Activated CD8-positive, alpha-beta T cell treated with anti-CD3 and anti-CD28 coated beads, Interleukin-2, amount 10 ng/mL, durations not matched to agents 7 days and 5 days (primary cell): ENCODE data around the gene BCAS1. TPM values are rescaled to one million over a fixed set of nuclear protein-coding genes. Genes with fewer than 3 reads are reported as not detected.

Experiments used
- ATAC-seq: fragments of 150-1000 bp; cut with Tn5 transposase; one replicate; pipeline ENCODE4 v1.10.0; 2021; ENCODE audit warnings: moderate library complexity
- CTCF ChIA-PET: fragments of 350-600 bp; sonication (Branson Sonifier 250); formaldehyde crosslinking; loops from one replicate; lab custom pipeline; 2021; ENCODE audit warnings: antibody characterized with exemption; lab: Charles Lee
- POLR2A ChIA-PET: fragments of 350-600 bp; sonication (Branson Sonifier 250); formaldehyde crosslinking; loops from one replicate; lab custom pipeline; 2021; ENCODE audit warnings: antibody characterized with exemption; lab: Charles Lee
- DNase-seq: peaks from one replicate; pipeline ENCODE4 v3.0.0-alpha.2; 2020
- H3K27ac Mint-ChIP-seq: one replicate; pipeline ENCODE4 v1.8.0; 2021; ENCODE audit warnings: mild to moderate bottlenecking, mixed read lengths
- H3K27me3 Mint-ChIP-seq: one replicate; pipeline ENCODE4 v1.8.0; 2021; ENCODE audit warnings: low read depth, mixed read lengths
- H3K36me3 Mint-ChIP-seq: one replicate; pipeline ENCODE4 v1.8.0; 2021; ENCODE audit warnings: low read depth, mixed read lengths
- H3K4me1 Mint-ChIP-seq: one replicate; pipeline ENCODE4 v1.8.0; 2021; ENCODE audit warnings: low read depth, mixed read lengths
- H3K4me3 Mint-ChIP-seq: one replicate; pipeline ENCODE4 v1.8.0; 2021; ENCODE audit warnings: mild to moderate bottlenecking, mixed read lengths
- H3K9me3 Mint-ChIP-seq: one replicate; pipeline ENCODE4 v1.8.0; 2022; ENCODE audit warnings: mixed read lengths; ENCODE audit not compliant: insufficient read depth
- total RNA-seq, 2 experiments: library from RNA; stranded (reverse); gene quantifications; one replicate each; pipeline ENCODE4 v1.2.3, GENCODE V29; 2021

BCAS1 gene
- total RNA-seq, 2 experiments from 2014 or later = not detected

DNA sequence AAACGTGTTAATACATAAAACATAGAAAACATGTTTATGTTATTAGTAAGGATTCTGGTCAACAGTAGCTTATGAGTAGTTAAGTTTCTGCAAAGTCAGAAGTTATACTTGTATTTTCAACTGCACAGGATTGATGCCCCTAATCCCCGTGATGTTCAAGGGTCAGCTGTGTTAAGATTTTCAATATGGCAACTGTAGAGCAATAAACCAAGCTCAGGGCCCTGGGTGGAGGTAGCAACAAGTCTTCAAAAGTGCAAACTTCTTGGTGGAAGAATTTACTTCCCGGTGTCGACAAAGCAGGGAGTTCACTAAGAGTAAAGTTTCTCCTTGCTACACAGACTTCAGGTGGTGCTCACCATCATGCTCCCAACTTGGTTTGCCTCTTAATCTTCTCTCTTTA, 4.1 kb upstream of the BCAS1 start:
- Mint-ChIP-seq H3K27me3 (no peaks in the 10 kb centered on the region), H3K4me1 (peaks cover 33% of the 10 kb centered on the region), H3K36me3 (peaks cover 8% of the 10 kb centered on the region), H3K27ac (no peak overlapping the region), H3K9me3 (peaks cover 8% of the 10 kb centered on the region), H3K4me3 (no peak overlapping the region)
- ChIA-PET CTCF (interaction anchor here (1.0 to 1.5 kb wide), 2 partner anchors 11 to 126 kb away, joined by 3 to 5 read pairs; no protein-coding TSS in a partner anchor), POLR2A (no interaction called here)
- DNase-seq = no peak
- ATAC-seq = no peak

DNA sequence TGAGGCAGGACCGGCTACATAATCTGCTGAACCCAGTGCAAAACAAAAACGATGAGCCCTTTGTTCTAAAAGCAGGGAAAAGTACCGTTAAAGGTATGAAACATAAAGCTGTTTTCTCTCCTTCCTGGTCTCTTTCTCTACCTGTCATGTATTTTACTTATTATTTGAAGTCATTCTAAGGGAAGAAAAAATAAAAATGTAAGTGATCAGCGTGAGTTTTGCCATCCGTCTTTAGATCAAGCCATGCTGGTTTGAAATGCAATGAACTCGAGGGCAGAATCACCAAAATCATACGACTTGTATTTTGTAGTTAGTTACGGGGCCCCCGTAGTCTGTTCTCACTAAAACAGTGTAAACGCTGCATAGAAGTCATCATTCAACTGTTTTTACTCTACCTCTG, 2.9 kb upstream of the BCAS1 start:
- Mint-ChIP-seq H3K27ac (no peak overlapping the region), H3K9me3 (no peaks in the 10 kb centered on the region), H3K4me1 (peaks cover 23% of the 10 kb centered on the region), H3K36me3 (peaks cover 3% of the 10 kb centered on the region), H3K27me3 (no peaks in the 10 kb centered on the region), H3K4me3 (no peak overlapping the region)
- ChIA-PET POLR2A (no interaction called here), CTCF (interaction anchor here (1.5 kb wide), 1 partner anchor 10 kb away, joined by 5 read pairs; no protein-coding TSS in a partner anchor)
- DNase-seq = no peak
- ATAC-seq = no peak

DNA sequence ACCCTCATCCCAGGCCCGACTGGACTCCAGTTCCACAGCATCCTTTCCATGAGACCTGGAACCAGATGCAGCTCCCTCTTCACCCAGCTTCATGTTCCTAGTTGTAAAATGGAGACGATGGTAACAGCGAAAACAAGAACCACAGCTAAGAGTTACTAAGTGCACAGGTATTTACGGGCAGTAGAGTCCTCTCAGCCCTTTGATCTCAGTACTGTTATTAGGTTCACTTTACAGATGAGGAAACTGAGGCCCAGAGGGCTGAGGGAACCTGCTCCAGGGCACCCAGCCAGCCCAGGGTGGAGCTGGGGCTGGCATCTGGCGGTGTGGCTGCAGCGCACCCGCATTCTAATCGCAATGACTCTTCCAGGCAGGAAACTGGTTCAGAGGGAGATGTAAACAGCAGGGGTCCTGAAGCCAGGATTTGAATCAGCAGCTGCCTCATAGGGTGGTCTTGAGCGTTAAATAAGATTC, 858 bp downstream of the BCAS1 start:
- Mint-ChIP-seq H3K4me3 (no peak overlapping the region), H3K36me3 (no peaks in the 10 kb centered on the region), H3K27ac (no peak overlapping the region), H3K9me3 (no peaks in the 10 kb centered on the region), H3K27me3 (no peaks in the 10 kb centered on the region), H3K4me1 (peaks cover 4% of the 10 kb centered on the region)
- ChIA-PET POLR2A (no interaction called here), CTCF (interaction anchor here (1.1 kb wide), 1 partner anchor 9 kb away, joined by 3 read pairs; no protein-coding TSS in a partner anchor)
- no peak for ATAC-seq
- DNase-seq = no peak

DNA sequence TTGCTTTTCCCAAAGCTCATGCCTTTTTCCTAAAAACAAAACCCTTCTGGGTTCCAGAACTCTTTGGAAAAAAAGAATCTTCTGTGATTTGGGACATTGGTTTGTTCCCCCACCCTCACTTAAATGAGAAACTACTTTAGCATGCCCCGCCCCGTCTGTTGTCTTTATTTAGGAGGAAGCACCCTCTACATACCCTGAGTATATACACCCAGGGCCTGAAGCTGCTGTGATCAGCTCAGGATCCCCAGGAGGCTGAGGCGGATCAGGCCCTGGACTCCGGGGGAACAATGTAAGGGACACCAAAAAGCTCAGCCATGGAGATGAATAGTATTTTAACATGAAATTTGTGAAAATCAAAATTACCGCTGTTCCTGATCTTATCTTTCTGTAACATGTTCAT, 1.4 kb downstream of the BCAS1 start:
- ChIA-PET POLR2A (interaction anchor here (0.6 kb wide), 1 partner anchor 208 kb away, joined by 3 read pairs; no protein-coding TSS in a partner anchor), CTCF (interaction anchor here (0.6 to 1.1 kb wide), 2 partner anchors 8 to 426 kb away, joined by 3 read pairs; no protein-coding TSS in a partner anchor)
- Mint-ChIP-seq H3K4me3 (no peak overlapping the region), H3K9me3 (no peaks in the 10 kb centered on the region), H3K27ac (no peak overlapping the region), H3K36me3 (no peaks in the 10 kb centered on the region), H3K4me1 (peaks cover 5% of the 10 kb centered on the region), H3K27me3 (no peaks in the 10 kb centered on the region)
- ATAC-seq = no peak
- DNase-seq = no peak

DNA sequence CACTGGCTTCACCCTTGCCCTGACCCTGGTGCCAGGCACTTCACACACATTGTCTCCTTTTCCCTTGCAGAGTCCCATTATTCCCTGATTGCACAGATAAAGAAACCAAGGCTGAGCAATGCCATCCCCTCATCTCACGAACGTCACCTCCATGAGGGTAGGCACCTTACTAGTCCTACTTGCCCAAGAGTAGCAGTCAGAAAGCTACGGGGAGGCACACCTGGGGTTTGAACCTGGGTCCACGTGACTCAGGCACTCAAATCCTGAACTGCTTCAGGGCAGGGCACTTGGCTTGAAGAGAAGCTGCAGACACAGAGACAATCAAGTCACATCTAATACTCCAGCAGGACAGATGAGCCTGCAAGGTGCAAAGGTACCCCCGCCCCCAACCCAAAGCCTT, 1.9 kb downstream of the BCAS1 start:
- Mint-ChIP-seq H3K27me3 (no peaks in the 10 kb centered on the region), H3K4me1 (peaks cover 7% of the 10 kb centered on the region), H3K27ac (no peak overlapping the region), H3K9me3 (no peaks in the 10 kb centered on the region), H3K4me3 (no peak overlapping the region), H3K36me3 (no peaks in the 10 kb centered on the region)
- ChIA-PET CTCF (interaction anchor here (0.6 kb wide), 1 partner anchor 425 kb away, joined by 3 read pairs; no protein-coding TSS in a partner anchor), POLR2A (interaction anchor here (0.6 kb wide), 1 partner anchor 209 kb away, joined by 3 read pairs; no protein-coding TSS in a partner anchor)
- ATAC-seq (no peak), DNase-seq (no peak)

DNA sequence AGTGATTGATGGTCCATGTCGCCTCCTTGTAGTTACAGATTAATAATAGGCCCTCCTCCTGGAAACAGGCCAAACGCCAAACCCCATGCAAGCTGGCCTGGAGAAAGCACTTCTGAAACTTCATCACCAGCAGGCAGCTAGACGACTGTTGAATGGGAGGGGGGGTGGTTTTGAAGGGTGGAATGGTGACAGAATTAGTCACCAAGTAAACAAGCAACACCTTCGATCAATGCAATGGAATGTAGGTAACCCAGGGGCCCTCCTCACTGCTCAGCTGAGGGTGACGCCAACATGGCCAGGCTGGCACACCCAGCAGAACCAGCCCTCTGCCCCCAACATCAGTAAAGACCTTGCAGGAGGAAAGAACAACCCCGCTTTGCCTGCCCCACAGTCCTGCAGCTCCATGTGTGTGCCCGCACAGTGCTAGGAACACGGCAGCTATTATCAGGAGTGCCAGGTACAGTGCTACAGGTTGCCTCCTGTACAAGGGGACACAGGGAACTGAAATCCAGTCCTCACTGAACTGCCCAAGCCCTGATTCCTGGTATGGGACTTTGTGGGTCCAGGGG, 2.7 kb downstream of the BCAS1 start:
- H3K4me3 Mint-ChIP-seq = no peak overlapping the region
- ATAC-seq (no peak), DNase-seq (no peak)
- H3K36me3 Mint-ChIP-seq = no peaks in the 10 kb centered on the region
- H3K4me1 Mint-ChIP-seq = peaks cover 7% of the 10 kb centered on the region
- no peaks in the 10 kb centered on the region for H3K9me3 Mint-ChIP-seq
- POLR2A ChIA-PET = interaction anchor here (1.2 kb wide), 1 partner anchor 61 kb away, joined by 3 read pairs; no protein-coding TSS in a partner anchor
- H3K27ac Mint-ChIP-seq = no peak overlapping the region
- no peaks in the 10 kb centered on the region for H3K27me3 Mint-ChIP-seq
- CTCF ChIA-PET = no interaction called here

DNA sequence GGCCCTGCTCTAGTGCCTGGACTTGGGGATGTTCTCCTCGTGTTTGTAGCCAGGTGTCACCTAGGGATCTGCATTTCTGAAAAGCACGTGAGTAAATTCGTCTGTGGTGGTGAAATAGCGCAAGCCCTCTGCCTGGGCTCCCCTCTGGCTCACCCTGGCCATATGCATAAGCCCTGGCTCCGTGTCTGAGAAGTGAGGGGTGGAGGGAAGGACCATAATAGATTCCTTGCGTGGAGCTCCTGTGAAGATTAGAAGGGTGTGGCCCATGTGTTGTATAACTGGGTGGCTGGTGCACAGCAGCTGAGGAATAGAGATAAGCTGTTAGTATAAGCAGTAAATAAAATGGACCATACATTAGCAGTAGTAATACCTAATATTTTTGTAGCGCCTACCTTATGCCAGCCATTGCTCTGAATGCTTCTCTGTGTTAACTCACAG, 4.8 kb downstream of the BCAS1 start:
- Mint-ChIP-seq H3K36me3 (no peaks in the 10 kb centered on the region), H3K4me1 (peaks cover 7% of the 10 kb centered on the region), H3K27me3 (no peaks in the 10 kb centered on the region), H3K9me3 (no peaks in the 10 kb centered on the region), H3K4me3 (no peak overlapping the region), H3K27ac (no peak overlapping the region)
- CTCF ChIA-PET = interaction anchor here (1.4 kb wide), 1 partner anchor 131 kb away, joined by 3 read pairs; no protein-coding TSS in a partner anchor
- DNase-seq (no peak), ATAC-seq (no peak)
- POLR2A ChIA-PET = no interaction called here

DNA sequence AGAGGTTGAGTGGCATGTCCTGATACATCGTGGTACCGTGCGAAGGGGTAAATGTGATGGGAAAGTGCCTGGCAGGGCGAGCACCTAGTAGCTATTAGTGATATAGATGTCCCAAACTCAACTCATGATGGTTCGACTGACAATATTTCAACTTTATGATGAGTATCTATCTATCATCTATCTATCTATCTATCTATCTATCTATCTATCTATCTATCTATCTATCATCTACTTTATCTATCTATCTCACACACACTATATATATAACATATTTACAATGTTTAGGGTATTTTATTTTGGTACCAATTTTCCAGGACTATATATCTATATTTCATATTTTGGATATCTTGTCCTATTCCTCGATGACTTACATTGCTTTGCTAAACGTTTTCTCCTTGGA, 5.5 kb downstream of the BCAS1 start:
- H3K4me1 Mint-ChIP-seq = peaks cover 7% of the 10 kb centered on the region
- ChIA-PET POLR2A (no interaction called here), CTCF (interaction anchor here (1.2 kb wide), 1 partner anchor 115 kb away, joined by 6 read pairs; no protein-coding TSS in a partner anchor)
- H3K36me3 Mint-ChIP-seq = no peaks in the 10 kb centered on the region
- DNase-seq = no peak
- H3K9me3 Mint-ChIP-seq = no peaks in the 10 kb centered on the region
- H3K27me3 Mint-ChIP-seq = no peaks in the 10 kb centered on the region
- ATAC-seq = no peak
- no peak overlapping the region for H3K27ac Mint-ChIP-seq
- no peak overlapping the region for H3K4me3 Mint-ChIP-seq

DNA sequence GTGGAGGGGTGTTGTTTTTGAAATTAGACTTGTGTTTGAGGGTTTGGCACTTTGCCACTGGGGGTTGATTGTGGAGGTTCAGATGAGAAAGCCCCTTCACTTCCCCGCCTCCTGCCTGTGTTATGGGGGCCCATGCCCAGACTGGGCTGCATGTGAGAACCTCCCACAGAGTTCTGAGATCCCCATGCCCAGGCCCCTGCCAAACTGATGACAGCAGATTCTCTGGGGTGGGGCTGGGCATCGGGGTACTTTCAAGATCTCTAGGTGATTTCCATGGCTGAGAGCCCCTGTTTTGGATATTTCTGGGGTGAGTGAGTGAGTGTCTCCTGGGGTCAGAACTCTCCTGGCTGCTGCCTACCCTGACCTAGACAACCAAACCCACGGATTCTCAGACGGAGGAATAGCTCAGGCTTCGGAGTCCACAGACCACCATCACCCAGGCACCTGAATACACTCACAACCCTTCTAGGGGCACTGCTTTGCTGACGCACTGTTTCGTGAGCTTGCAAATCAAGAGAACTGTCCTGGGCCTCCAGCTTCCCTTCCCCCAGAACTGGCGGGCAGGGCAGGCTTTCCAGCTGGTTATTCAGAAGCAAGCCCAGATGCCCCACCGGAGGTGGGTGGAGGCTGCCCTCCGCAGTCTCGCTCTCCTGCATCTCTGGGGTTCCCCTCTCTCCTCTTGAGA, 6.3 kb downstream of the BCAS1 start:
- peak overlapping the region; percentile 6 for H3K27ac Mint-ChIP-seq
- no peaks in the 10 kb centered on the region for H3K9me3 Mint-ChIP-seq
- ChIA-PET POLR2A (no interaction called here), CTCF (interaction anchor here (0.7 to 2.7 kb wide), 7 partner anchors 10 to 135 kb away, joined by 3 to 14 read pairs (median 5); no protein-coding TSS in a partner anchor)
- no peak for DNase-seq
- no peak for ATAC-seq
- no peak overlapping the region for H3K4me3 Mint-ChIP-seq
- no peaks in the 10 kb centered on the region for H3K27me3 Mint-ChIP-seq
- peaks cover 7% of the 10 kb centered on the region for H3K4me1 Mint-ChIP-seq
- H3K36me3 Mint-ChIP-seq = no peaks in the 10 kb centered on the region

DNA sequence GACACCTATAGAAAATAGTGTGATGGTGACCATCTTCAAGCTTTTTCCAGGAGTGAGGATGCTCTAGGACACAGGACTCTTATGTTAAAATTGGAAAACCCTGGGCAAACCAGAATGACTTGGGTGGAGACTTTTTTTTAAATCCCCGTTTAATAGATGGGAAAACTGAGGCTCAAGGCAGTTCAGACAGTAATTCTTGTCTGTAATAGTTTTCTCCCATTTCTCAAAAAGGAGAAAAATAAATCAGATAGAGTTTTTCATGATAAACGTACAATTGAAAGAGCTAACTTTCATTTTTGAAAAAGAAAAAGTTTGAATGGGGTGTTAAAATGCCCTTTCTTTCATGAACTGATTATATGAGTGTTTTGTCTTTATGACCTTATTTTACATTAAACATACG, 6.8 kb downstream of the BCAS1 start:
- no peaks in the 10 kb centered on the region for H3K27me3 Mint-ChIP-seq
- H3K4me3 Mint-ChIP-seq = no peak overlapping the region
- ATAC-seq (no peak), DNase-seq (no peak)
- H3K36me3 Mint-ChIP-seq = no peaks in the 10 kb centered on the region
- ChIA-PET POLR2A (no interaction called here), CTCF (interaction anchor here (0.7 to 2.9 kb wide), 10 partner anchors 10 to 144 kb away, joined by 3 to 14 read pairs (median 5); partner anchors contain the start of gene PFDN4)
- H3K4me1 Mint-ChIP-seq = peaks cover 7% of the 10 kb centered on the region
- H3K27ac Mint-ChIP-seq = peak overlapping the region; percentile 6
- no peaks in the 10 kb centered on the region for H3K9me3 Mint-ChIP-seq

DNA sequence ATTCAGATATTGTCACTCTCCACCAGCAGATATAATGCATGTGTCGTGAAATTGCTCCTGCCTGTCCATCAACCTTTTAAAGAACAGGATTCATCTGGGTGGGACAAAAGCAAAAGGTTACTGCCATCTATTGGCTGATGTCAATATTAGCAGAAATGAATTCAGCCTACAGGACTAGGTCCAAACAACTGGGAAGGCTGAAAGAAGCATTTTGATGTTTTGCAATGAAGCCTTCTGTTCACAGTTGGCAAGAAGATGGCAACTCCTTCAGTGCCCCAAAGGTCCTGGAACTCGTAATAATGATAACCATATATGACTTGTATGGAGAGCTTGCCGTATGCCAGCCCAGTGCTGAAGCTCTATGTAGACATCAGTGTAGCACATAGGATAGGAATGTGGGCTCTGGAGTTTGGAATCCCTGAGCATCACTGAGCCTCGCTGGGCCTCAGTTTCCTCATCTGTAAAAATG, 7.5 kb downstream of the BCAS1 start:
- Mint-ChIP-seq H3K27me3 (no peaks in the 10 kb centered on the region), H3K4me3 (no peak overlapping the region), H3K9me3 (no peaks in the 10 kb centered on the region), H3K36me3 (no peaks in the 10 kb centered on the region), H3K27ac (no peak overlapping the region), H3K4me1 (peaks cover 7% of the 10 kb centered on the region)
- ChIA-PET CTCF (interaction anchor here (0.8 to 2.9 kb wide), 21 partner anchors 9 to 513 kb away, joined by 3 to 17 read pairs (median 4); partner anchors contain the start of genes BCAS1 and PFDN4), POLR2A (no interaction called here)
- DNase-seq = no peak
- peak; percentile 61 for ATAC-seq
